CD8-positive, alpha-beta memory T cell (primary cell): ENCODE measurements around the gene ARID1B. TPM values are rescaled to one million over a fixed set of nuclear protein-coding genes. Genes with fewer than 3 reads are reported as not detected.

ENCODE experiments used
- CTCF ChIA-PET: fragments of 350-600 bp; sonication (Branson Sonifier 250); formaldehyde crosslinking; loops from one replicate; lab custom pipeline; 2021; ENCODE audit warnings: antibody characterized with exemption; lab: Charles Lee
- POLR2A ChIA-PET: fragments of 350-600 bp; sonication (Branson Sonifier 250); formaldehyde crosslinking; loops from one replicate; lab custom pipeline; 2021; ENCODE audit warnings: antibody characterized with exemption; lab: Charles Lee
- DNase-seq, 5 donors: peaks; one replicate each; pipeline versions ENCODE4 v3.0.0 to v3.0.0-alpha.2; 2020 to 2022; ENCODE audit warnings: mixed read lengths in 1 of 5
- H3K27ac ChIP-seq: one replicate; pipeline ENCODE4 v1.7.0; 2013; ENCODE audit warnings: low read depth, mild to moderate bottlenecking, low read length, moderate library complexity
- H3K27me3 ChIP-seq: 2 replicates; pipeline ENCODE4 v1.7.0; 2013; ENCODE audit warnings: low read length, mild to moderate bottlenecking; ENCODE audit not compliant: insufficient read depth, poor library complexity, severe bottlenecking
- H3K36me3 ChIP-seq: 2 replicates; pipeline ENCODE4 v1.7.0; 2013; ENCODE audit warnings: mild to moderate bottlenecking, low read length, moderate library complexity; ENCODE audit not compliant: insufficient read depth
- H3K4me1 ChIP-seq: 2 replicates; pipeline ENCODE4 v1.7.0; 2013; ENCODE audit warnings: mild to moderate bottlenecking, low read length, moderate library complexity; ENCODE audit not compliant: insufficient read depth
- H3K4me3 ChIP-seq: 2 replicates; pipeline ENCODE4 v1.7.0; 2013; ENCODE audit warnings: mild to moderate bottlenecking, low read length
- H3K9me3 ChIP-seq: 2 replicates; pipeline ENCODE4 v1.7.0; 2013; ENCODE audit warnings: mild to moderate bottlenecking, low read length
- H3K27ac Mint-ChIP-seq, 8 donors: one replicate each; pipeline ENCODE4 v1.8.0; 2020 to 2021; ENCODE audit warnings: mixed read lengths in 8 of 8, mild to moderate bottlenecking in 6 of 8, inconsistent platforms in 3 of 8, moderate library complexity in 3 of 8
- H3K27me3 Mint-ChIP-seq, 2 donors: one replicate each; pipeline ENCODE4 v1.8.0; 2020 to 2021; ENCODE audit warnings: mixed read lengths in 2 of 2, mild to moderate bottlenecking in 1 of 2, moderate library complexity in 1 of 2
- H3K36me3 Mint-ChIP-seq, 3 donors: one replicate each; pipeline ENCODE4 v1.8.0; 2020 to 2021; ENCODE audit warnings: mixed read lengths in 3 of 3, inconsistent platforms in 1 of 3, mild to moderate bottlenecking in 1 of 3
- H3K4me1 Mint-ChIP-seq, 3 donors: one replicate each; pipeline ENCODE4 v1.8.0; 2020 to 2021; ENCODE audit warnings: mixed read lengths in 3 of 3, inconsistent platforms in 1 of 3, mild to moderate bottlenecking in 1 of 3
- H3K4me3 Mint-ChIP-seq, 7 donors: one replicate each; pipeline ENCODE4 v1.8.0; 2020 to 2021; ENCODE audit warnings: mixed read lengths in 7 of 7, mild to moderate bottlenecking in 6 of 7, moderate library complexity in 4 of 7, inconsistent platforms in 2 of 7
- H3K9me3 Mint-ChIP-seq, 5 donors: one replicate each; pipeline ENCODE4 v1.8.0; 2020 to 2022; ENCODE audit warnings: mixed read lengths in 5 of 5, mild to moderate bottlenecking in 3 of 5, moderate library complexity in 2 of 5, inconsistent platforms in 1 of 5
- polyA plus RNA-seq: library from polyadenylated mRNA; unstranded; fragments of 300-500 nt; fragmentation: Illumina TruSeq; gene quantifications from one replicate; pipeline ENCODE4 v1.2.3, GENCODE V29; 2021
- total RNA-seq, 2 experiments: library from RNA; stranded (reverse); gene quantifications; one replicate each; pipeline ENCODE4 v1.2.3, GENCODE V29; 2021

Gene ARID1B
- total and polyA plus RNA-seq, 3 experiments from 2014 or later = 19.1 to 57.9 (median 53.0) TPM

DNA sequence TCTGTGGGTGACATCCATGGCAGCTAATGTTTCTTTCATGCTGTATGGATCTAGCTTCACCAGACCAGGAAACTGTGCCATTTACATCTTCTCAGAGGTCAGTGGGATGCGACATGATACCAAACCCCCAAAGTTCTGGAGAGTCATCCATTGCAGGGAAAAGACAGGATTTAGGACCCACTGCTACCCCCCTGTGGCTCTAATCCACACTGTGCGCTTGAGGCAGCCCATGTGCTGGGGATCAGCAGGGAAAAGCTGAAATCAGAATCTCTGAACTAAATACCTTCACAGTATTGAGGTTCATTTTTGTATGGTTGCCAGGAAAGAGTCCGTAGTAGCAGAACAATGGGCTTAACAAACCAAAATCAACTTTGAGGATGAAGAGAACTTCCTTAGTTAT, 381.7 kb downstream of the ARID1B start:
- Histone ChIP-seq H3K4me1 (no peaks in the 10 kb centered on the region), H3K4me3 (no peak overlapping the region), H3K9me3 (no peaks in the 10 kb centered on the region), H3K36me3 (no peaks in the 10 kb centered on the region), H3K27ac (no peak overlapping the region), H3K27me3 (no peaks in the 10 kb centered on the region)
- ChIA-PET CTCF (no interaction called here), POLR2A (no interaction called here)
- Mint-ChIP-seq H3K27me3 (no peaks in the 10 kb centered on the region), H3K9me3 (no peaks in the 10 kb centered on the region), H3K4me3 (no peak overlapping the region), H3K27ac (peak overlapping the region in 4 of 8 donors; percentile 13 to 49 (median 32)), H3K4me1 (peaks cover 0 to 4% (median 3%) of the 10 kb centered on the region in 3 donors), H3K36me3 (peaks cover 5 to 65% (median 24%) of the 10 kb centered on the region in 3 donors)
- DNase-seq = no peak

GRCh38 chr6:157159348-157159747, 382.2 kb downstream of the ARID1B start:
- Mint-ChIP-seq H3K4me1 (peaks cover 0 to 4% (median 3%) of the 10 kb centered on the region in 3 donors), H3K36me3 (peaks cover 5 to 62% (median 23%) of the 10 kb centered on the region in 3 donors), H3K4me3 (peak overlapping the region in 1 of 7 donors; percentile 20), H3K9me3 (no peaks in the 10 kb centered on the region), H3K27me3 (no peaks in the 10 kb centered on the region), H3K27ac (peak overlapping the region in 4 of 8 donors; percentile 13 to 76 (median 36))
- H3K4me1 ChIP-seq = no peaks in the 10 kb centered on the region
- POLR2A ChIA-PET = no interaction called here
- CTCF ChIA-PET = no interaction called here
- no peak for DNase-seq
- H3K36me3 ChIP-seq = no peaks in the 10 kb centered on the region
- no peaks in the 10 kb centered on the region for H3K27me3 ChIP-seq
- no peak overlapping the region for H3K27ac ChIP-seq
- no peaks in the 10 kb centered on the region for H3K9me3 ChIP-seq
- no peak overlapping the region for H3K4me3 ChIP-seq

- POLR2A ChIA-PET = no interaction called here
- Mint-ChIP-seq H3K27me3 (no peaks in the 10 kb centered on the region), H3K9me3 (no peaks in the 10 kb centered on the region), H3K4me3 (no peak overlapping the region), H3K27ac (peak overlapping the region in 1 of 8 donors; percentile 86), H3K4me1 (peaks cover 0 to 4% (median 3%) of the 10 kb centered on the region in 3 donors), H3K36me3 (peaks cover 4 to 60% (median 14%) of the 10 kb centered on the region in 3 donors)
- no peak for DNase-seq
- Histone ChIP-seq H3K27ac (no peak overlapping the region), H3K27me3 (no peaks in the 10 kb centered on the region), H3K4me3 (no peak overlapping the region), H3K9me3 (no peaks in the 10 kb centered on the region), H3K4me1 (no peaks in the 10 kb centered on the region), H3K36me3 (no peaks in the 10 kb centered on the region)
- CTCF ChIA-PET = no interaction called here
Observed at GRCh38 chr6:157161912-157162311, 384.7 kb downstream of the ARID1B start.

DNA sequence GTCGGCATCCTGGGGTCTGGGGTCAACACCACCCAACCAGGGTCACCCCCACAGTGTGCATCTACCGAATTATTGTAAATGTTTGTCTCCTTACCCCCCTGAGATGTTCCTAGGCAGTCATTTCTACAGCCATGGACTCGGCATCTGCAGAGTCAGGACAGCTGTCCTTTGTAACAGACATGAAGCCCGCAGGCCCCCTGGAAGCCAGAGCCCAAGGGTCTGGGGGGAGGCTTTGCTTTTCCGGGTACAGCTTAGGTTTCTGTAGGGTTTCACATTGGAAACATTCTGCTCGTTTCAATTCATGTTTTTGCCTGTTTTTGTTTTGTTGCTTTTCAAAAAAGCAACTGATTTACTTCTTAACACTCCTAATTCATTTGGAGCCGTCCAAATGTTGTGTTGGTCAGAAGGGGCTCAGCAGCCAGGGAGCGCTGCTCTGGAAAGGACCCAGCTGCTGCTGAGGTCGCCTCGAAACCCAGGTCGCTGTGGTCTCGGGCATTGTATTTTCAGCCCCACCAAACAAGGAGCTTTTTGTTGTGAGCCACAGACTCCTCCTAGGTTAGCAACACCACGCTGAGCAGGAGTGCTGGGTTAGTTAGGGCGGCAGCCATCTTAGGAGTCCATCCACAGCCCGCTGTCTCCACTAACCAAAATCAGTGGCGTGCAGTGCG, 385.7 kb downstream of the ARID1B start:
- CTCF ChIA-PET = no interaction called here
- Mint-ChIP-seq H3K9me3 (no peaks in the 10 kb centered on the region), H3K4me1 (peaks cover 0 to 4% (median 3%) of the 10 kb centered on the region in 3 donors), H3K27me3 (no peaks in the 10 kb centered on the region), H3K27ac (no peak overlapping the region), H3K36me3 (peaks cover 0 to 61% (median 14%) of the 10 kb centered on the region in 3 donors), H3K4me3 (no peak overlapping the region)
- Histone ChIP-seq H3K27me3 (no peaks in the 10 kb centered on the region), H3K9me3 (no peaks in the 10 kb centered on the region), H3K36me3 (no peaks in the 10 kb centered on the region), H3K4me1 (no peaks in the 10 kb centered on the region), H3K27ac (no peak overlapping the region), H3K4me3 (no peak overlapping the region)
- POLR2A ChIA-PET = no interaction called here
- DNase-seq = no peak

GRCh38 chr6:157163434-157164159, 386.4 kb downstream of the ARID1B start:
- no peaks in the 10 kb centered on the region for H3K36me3 ChIP-seq
- no peaks in the 10 kb centered on the region for H3K27me3 ChIP-seq
- no peak overlapping the region for H3K4me3 ChIP-seq
- Mint-ChIP-seq H3K36me3 (peaks cover 0 to 64% (median 19%) of the 10 kb centered on the region in 3 donors), H3K4me1 (peaks cover 0 to 4% (median 3%) of the 10 kb centered on the region in 3 donors), H3K9me3 (no peaks in the 10 kb centered on the region), H3K27ac (peak overlapping the region in 6 of 8 donors; percentile 33 to 89 (median 66)), H3K4me3 (no peak overlapping the region), H3K27me3 (no peaks in the 10 kb centered on the region)
- no peak for DNase-seq
- no peak overlapping the region for H3K27ac ChIP-seq
- H3K9me3 ChIP-seq = no peaks in the 10 kb centered on the region
- ChIA-PET CTCF (interaction anchor here (2.1 kb wide), 1 partner anchor 21 kb away, joined by 6 read pairs; no protein-coding TSS in a partner anchor), POLR2A (no interaction called here)
- no peaks in the 10 kb centered on the region for H3K4me1 ChIP-seq

- peaks cover 0 to 4% (median 3%) of the 10 kb centered on the region in 3 donors for H3K4me1 Mint-ChIP-seq
- no peak overlapping the region for H3K4me3 ChIP-seq
- peaks cover 0 to 64% (median 23%) of the 10 kb centered on the region in 3 donors for H3K36me3 Mint-ChIP-seq
- ChIA-PET POLR2A (no interaction called here), CTCF (interaction anchor here (2.1 kb wide), 1 partner anchor 20 kb away, joined by 6 read pairs; no protein-coding TSS in a partner anchor)
- H3K9me3 ChIP-seq = no peaks in the 10 kb centered on the region
- H3K27me3 Mint-ChIP-seq = no peaks in the 10 kb centered on the region
- no peaks in the 10 kb centered on the region for H3K27me3 ChIP-seq
- H3K36me3 ChIP-seq = no peaks in the 10 kb centered on the region
- DNase-seq = no peak
- no peak overlapping the region for H3K27ac ChIP-seq
- no peaks in the 10 kb centered on the region for H3K9me3 Mint-ChIP-seq
- H3K27ac Mint-ChIP-seq = peak overlapping the region in 1 of 8 donors; percentile 13
- H3K4me1 ChIP-seq = no peaks in the 10 kb centered on the region
- H3K4me3 Mint-ChIP-seq = no peak overlapping the region
Observed at GRCh38 chr6:157164972-157165371, 387.8 kb downstream of the ARID1B start.

DNA sequence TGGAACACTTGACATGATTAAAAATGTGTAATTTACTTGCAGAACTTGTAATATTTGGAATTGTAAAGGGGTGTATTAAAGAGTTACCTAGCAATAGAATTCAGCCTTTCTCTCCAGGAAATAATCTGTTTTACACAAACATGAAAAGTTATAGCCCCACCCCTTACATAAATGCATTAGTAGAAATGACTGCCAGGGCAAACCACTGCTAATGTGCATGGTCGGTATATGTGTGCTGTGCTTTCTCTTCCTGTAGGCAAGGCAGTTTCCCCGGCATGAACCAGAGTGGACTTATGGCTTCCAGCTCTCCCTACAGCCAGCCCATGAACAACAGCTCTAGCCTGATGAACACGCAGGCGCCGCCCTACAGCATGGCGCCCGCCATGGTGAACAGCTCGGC, 389.6 kb downstream of the ARID1B start:
- Histone ChIP-seq H3K9me3 (no peaks in the 10 kb centered on the region), H3K4me1 (no peaks in the 10 kb centered on the region), H3K27ac (no peak overlapping the region), H3K36me3 (no peaks in the 10 kb centered on the region), H3K27me3 (no peaks in the 10 kb centered on the region), H3K4me3 (no peak overlapping the region)
- peaks cover 0 to 3% (median 2%) of the 10 kb centered on the region in 3 donors for H3K4me1 Mint-ChIP-seq
- peaks cover 0 to 3% of the 10 kb centered on the region in 2 donors for H3K27me3 Mint-ChIP-seq
- H3K9me3 Mint-ChIP-seq = no peaks in the 10 kb centered on the region
- CTCF ChIA-PET = no interaction called here
- H3K4me3 Mint-ChIP-seq = no peak overlapping the region
- POLR2A ChIA-PET = no interaction called here
- peak overlapping the region in 1 of 8 donors; percentile 32 for H3K27ac Mint-ChIP-seq
- no peak for DNase-seq
- peaks cover 0 to 67% (median 14%) of the 10 kb centered on the region in 3 donors for H3K36me3 Mint-ChIP-seq

GRCh38 chr6:157167837-157168236, 390.7 kb downstream of the ARID1B start:
- H3K27me3 Mint-ChIP-seq = peaks cover 0 to 3% of the 10 kb centered on the region in 2 donors
- DNase-seq = no peak
- H3K36me3 Mint-ChIP-seq = peaks cover 0 to 69% (median 16%) of the 10 kb centered on the region in 3 donors
- Histone ChIP-seq H3K27ac (no peak overlapping the region), H3K27me3 (no peaks in the 10 kb centered on the region), H3K4me3 (no peak overlapping the region), H3K36me3 (no peaks in the 10 kb centered on the region), H3K4me1 (no peaks in the 10 kb centered on the region), H3K9me3 (no peaks in the 10 kb centered on the region)
- no peaks in the 10 kb centered on the region for H3K9me3 Mint-ChIP-seq
- H3K27ac Mint-ChIP-seq = peak overlapping the region in 1 of 8 donors; percentile 71
- H3K4me3 Mint-ChIP-seq = no peak overlapping the region
- ChIA-PET POLR2A (no interaction called here), CTCF (no interaction called here)
- peaks cover 3 to 5% (median 4%) of the 10 kb centered on the region in 3 donors for H3K4me1 Mint-ChIP-seq
